Left renal cortex interstitium (tissue), 4 donors: Measurements from ENCODE around the gene RABGAP1. TPM values are rescaled to one million over a fixed set of nuclear protein-coding genes. Genes with fewer than 3 reads are reported as not detected.

Experiments used
- DNase-seq, 4 donors: peaks; one replicate each; pipeline ENCODE4 v3.0.0-alpha.2; 2013; ENCODE audit warnings: low read depth in 4 of 4, low spot score in 2 of 4, missing footprints in 1 of 4
- polyA plus RNA-seq, 4 donors: library from polyadenylated mRNA; unstranded; fragments of 120-200 nt; gene quantifications; one replicate each; pipeline ENCODE4 v1.2.1, GENCODE V29; 2013; ENCODE audit not compliant: insufficient read length in 4 of 4

Gene RABGAP1
- polyA plus RNA-seq, 4 donors, result 52.0 to 76.5 (median 61.5) TPM

DNA sequence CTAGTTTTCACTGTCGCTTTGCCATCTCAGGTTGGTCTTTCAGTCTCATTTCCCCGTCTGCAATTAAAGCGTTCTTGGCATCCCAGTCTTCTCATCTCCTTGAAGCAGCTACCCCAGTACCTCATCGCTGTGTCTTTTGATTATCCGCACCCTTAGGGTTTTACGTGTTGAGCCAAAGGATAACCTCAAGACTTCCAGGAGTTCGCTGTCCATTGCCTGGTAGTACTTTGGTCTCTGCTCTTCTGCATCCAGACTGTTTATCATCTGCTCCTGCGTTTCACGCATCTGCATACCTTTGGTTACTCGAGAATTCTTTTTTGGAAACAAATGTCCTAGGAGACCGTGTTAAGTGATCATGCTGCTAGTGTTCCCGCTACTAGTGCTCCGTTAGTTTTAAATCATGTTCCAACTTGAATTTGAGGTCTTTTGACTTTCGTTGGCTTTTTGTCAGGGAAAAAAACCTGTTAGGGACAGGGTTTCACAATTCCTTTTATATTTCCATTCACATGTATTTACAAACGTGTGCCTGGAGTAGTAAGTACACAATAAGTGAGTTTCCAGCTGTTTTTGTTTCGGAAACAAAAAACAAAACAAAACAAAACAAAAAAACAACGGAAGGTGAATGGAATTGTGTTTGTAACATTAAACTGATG lies 888 bp downstream of the RABGAP1 start:
- DNase-seq, result no peak

DNA sequence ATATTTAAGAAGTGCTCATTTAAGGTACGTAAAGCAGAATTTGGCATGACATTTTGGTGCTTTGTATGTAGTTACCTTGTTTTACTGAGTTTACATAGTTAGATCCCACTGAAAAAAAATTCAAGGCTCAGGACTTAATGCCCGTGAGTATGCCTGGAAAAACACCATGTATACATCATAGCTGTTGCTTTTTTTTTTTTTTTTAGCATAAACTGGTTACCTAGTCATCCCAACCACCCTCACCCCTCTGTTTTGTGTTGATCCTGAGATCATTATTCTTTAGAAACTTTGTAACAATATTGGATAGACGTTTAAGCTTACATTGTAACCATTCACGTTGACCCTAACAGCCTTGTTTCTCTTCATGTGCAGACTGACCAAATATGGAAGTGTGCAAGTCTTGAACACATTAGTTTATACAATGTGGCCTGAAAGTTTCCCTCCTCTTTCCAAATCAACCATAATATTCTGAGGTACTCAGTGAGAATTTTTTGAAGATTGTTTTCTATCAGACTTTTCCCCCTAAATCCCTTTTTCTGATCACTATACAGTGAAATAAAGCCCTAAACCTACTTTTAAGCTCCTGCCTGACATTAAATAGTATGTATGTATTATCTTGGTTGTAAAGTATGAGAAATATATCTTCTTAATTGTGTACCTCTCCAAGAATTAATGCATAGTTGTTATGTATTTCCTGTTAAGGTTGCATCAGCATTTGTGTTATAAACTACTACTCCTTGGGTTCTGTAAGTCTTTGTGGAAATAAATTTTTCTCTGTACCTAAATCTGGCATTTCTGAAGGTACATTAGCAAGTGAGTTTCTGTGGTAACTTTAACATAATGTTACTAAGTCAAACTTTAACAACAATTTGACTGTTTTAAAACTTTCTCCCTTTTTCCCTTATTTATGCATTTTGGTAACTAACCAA lies 4.4 kb downstream of the RABGAP1 start:
- DNase-seq, result no peak

DNA sequence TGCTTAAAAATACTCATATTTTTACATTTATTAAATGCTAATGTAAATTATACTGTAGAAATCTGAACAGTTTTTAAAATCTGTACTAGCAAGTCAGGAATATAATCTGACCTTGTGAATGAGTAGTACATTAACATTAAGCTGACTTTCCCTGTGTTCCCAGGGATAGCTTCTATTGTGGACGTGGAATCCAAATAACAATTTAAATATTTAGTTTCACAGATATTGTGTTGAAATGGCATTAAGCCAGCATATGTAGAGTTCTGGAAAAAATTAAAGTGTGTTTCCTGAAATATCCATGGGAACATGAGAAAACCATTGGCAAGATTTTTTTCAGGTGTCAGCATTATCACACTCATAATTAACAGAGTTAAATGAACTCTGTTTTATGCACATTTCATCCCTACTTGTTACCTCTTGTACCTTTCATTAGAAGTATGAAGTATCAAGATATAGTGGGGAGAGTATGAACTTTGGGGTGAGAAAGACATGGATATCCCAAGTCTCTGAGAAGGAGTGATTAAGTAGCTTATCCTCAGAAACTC lies 5.7 kb downstream of the RABGAP1 start:
- no peak for DNase-seq

DNA sequence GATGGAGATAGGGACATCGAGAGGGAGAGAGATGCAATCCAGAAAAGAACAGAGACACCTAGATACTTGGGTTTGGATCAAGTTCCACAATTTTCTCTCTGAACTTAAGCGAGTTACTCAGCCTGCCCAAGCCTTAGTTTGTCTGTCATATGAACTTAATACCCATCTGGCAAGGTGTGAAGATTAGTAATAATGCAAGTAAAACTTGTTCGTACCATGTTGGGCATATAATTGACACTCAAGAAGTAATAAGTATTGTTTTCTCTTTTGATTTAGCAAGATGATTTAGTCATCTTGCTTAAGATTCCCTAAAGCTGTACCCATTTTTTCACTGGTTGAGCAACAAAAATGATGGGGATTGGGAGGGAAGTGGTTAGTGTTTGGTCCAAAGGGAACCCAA lies 7.5 kb downstream of the RABGAP1 start:
- DNase-seq, result no peak

DNA sequence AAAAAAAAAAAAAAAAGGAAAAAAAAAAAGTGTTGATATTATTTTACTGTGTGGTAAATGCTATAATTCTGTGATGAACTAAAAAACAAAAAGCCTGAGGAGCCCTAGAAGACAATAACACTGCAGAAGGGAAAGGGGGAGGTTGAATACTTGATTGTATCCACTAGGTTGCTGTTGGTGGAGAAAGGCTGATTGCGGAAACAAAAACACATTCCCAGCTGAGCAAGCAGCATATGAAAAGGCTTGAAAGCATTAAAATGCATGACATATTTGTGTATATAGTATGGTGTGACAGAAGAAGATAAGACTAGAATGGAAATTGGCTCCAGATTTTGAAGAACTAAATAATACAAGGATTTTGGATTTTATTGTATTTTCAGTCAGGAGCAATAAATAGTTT lies 8.9 kb downstream of the RABGAP1 start:
- no peak for DNase-seq

DNA sequence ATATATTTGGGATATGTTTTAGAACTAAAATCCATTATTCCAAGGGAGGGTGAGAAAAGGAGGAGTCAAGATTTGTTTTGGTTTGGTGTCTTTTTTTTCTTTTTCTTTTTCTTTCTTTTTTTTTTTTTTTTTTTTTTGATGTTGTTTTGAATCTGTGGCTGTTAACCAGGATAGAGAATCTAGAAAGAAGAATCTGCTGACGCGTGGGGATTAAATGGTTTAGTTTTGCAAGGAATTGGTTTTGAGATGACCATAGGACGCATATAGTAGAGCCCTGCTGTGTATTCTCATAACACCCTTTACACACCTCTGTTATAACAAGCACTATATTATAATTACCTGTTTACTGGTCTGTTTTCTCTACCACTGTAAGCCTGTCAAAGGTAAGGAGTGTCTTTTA lies 9.4 kb downstream of the RABGAP1 start:
- no peak for DNase-seq

DNA sequence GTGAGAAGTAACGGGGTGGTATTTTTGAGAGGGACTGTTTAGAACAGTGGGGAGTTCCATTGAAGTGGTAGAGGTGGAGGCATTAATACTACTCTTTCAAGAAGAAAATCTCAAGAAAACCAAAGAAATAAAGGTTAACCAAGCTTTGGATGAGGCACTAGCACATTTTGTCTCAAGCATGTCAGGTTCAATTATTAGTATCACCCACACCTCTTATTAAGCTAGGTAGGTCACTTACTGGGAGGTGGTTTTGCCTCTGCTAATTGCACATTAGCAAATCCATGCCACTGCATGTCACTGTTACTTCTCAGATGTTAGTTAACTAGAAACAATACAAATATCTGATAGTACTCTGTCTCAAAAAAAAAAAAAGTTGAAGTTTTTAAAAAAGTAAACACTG lies 10.2 kb downstream of the RABGAP1 start:
- DNase-seq, result no peak

DNA sequence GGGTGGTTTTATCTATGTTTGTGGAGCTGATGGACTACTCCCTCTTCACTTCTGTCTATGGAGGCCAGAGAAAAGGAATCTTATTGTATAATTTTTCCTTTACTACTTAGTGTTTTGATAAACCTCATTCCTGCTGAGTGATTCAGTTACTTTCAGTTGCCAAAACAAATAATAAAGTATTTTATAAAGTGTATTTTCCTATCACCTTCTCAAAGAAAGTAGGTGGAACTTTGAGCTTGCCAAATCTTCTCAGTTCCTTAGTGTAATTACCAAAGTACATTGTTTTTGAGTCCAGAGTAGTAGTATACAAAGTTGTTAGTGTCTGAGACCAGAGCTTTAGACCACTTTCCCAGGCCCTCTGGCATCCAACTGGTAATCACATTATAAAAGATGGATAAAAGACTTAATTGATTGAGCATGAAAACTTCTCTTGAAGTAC lies 13.5 kb downstream of the RABGAP1 start:
- DNase-seq, result no peak

DNA sequence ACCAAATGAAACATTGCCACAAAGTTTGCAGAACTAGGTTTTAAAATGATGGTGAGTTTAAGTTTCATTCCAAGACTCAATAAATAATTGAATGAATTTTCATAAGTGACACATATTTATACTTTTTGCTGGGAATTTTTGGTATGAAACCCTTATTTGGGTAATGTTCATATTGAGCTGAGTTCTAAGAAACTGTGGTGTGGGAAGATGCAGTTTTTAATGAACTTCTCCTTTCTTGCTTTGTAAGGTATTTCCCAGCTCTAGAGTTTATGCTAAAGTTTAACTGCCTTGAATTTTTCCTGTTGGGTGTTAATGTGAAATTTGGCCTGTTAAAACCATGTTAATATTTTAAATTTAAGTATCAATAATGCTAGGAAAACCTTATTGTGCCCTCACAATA lies 15.1 kb downstream of the RABGAP1 start:
- DNase-seq, result no peak

DNA sequence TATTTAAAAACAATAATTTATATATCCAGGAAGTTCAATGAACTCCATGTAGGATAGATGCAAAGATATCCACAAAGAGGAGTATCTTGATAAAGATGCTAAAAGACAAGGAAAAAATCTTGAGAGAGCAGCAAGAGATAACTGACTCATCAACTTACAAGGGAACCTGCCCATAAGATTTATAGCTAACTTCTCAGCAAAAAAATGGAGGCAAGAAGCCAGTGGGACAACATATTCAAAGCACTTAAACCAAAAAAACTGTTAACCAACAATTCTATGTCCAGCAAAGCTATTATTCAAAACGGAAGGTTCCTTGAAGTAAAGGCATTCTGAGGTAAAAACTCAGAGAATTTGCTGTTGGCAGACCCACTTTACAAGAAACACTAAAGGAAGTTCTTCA lies 20.3 kb downstream of the RABGAP1 start:
- no peak for DNase-seq

DNA sequence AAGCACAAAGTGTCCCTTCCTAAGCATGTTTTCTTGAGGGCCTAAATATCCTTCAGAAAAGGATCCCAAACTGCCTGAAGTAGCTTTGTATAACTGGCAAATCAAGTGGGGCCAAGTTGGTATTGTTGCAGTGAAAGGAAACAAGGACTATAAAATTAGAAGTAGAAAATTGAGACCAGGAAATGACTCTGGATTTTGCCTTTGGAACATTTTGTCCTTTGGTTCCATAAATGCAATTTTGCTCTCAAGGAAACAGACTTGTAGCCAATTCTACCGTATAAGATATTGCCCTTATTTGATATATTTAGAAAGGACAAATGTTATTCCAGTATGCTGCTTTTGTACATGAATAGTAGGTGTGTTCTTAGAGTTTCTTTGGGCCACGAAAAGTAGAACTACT lies 34.4 kb downstream of the RABGAP1 start:
- DNase-seq, result no peak

DNA sequence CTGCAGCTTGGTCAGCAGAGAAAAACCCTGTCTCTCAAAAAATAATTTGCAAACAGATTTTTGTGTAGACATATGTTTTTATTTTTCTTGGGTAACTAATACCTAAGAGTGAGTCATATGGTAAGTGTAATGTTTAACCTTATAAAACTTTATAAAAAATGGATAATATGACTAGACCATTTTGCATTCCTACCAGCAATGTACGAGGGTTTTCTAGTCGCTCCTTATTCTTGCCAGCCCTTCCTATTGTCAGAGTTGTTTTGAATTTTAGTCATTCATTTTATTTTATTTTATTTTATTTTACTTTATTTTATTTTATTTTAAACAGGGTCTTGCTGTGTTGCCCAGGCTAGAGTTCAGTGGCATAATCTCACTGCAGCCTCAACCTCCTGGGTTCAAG lies 37.8 kb downstream of the RABGAP1 start:
- no peak for DNase-seq

DNA sequence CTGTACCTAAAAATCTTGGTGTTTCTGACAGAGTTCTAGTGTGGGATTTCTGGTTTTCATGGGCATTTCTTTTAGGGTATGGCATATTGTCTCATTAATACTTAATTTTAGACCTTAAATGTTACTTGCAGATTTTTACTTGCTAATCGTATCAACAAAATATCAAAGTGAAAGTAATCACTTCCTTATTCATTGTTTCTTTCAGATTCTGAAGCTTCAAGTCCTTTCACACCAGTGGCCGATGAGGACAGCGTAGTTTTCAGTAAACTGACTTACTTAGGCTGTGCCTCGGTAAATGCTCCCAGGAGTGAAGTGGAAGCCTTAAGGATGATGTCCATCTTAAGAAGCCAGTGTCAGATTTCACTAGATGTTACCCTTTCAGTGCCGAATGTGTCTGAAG lies 45.2 kb downstream of the RABGAP1 start:
- DNase-seq, result no peak

DNA sequence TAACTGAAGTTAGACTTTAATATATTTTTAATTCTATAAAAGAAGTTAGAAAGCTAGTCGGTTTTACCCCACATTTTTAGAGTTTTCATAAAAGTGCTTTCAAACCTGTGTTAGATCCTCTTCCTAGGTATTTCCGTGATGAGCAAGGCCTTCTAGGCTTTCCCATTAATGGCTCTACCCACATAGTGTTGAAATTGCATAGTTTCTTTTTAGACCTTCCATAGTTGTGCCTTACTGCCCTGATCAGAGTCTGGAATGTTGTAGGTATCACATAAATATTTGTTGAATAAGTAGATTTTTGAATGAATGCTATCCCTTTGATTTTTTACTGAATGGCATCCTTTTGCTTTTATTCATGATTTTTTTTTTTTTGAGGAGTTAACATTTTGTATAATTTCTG lies 47.3 kb downstream of the RABGAP1 start:
- no peak for DNase-seq

DNA sequence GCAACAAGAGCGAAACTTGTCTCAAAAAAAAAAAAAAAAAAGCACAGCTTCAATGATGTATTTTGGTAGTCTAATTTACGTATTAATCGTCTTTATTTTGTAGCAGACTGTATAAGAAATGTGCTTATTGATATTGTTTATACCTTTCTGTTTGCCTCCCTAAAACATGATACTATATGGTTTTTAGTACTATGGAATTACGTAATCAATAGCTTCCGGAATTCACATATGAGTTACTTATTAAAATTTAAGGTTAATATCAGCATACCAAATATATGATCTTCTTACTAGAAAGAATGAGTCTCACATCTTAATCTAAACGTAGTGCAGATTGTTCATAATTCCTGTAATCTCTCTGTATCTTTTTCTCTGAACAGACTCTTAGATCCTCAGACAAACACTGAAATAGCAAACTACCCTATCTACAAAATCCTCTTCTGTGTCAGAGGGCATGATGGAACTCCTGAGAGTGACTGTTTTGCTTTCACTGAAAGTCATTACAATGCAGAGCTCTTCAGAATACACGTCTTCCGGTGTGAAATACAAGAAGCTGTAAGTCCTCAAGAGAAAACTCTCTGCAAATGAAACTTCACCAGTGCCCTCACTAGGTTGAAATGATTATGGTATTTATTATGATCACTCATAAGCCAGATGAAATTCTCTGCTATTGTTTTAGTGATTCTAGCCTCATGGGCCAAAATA lies 48.3 kb downstream of the RABGAP1 start:
- no peak for DNase-seq

DNA sequence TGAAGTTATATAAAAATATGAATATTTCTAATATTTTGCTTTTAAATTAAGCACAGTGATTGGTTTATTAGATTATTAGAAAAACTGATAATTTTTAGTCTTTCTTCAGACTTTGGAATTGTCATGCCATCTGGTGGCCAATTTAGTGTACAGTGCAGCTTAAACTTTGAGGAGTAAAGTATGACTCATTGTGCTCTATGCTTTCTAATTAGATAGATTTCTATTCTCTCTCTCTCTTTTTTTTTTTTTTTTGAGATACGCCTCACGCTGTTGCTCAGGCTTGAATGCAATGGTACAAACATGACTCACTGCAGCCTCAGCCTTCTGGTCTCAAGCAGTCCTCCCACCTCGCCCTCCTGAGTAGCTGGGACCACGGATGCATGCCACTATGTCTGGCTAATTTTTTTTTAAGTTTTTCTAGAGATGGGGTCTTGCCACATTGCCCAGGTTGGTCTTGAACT lies 50.6 kb downstream of the RABGAP1 start:
- DNase-seq, result peak in 1 of 4 donors; percentile 16

DNA sequence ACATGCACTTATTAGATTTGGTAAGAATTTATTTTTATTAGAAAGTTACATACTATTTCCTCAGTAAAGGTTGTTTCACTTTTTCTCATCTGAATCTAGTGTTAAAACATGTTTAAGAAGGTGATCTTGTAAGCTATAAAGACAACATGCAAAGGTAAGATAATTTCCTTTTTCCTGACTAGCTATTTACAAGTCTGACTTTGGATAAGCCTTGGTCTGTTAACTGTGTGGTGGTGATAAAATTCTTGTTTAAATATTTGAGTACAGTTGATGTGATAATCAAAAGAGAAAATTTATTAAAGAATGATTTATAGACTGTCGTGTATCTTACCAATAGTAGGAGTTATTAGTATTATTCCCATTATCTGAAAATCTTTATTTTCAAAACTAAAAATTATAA lies 55.8 kb downstream of the RABGAP1 start:
- no peak for DNase-seq

DNA sequence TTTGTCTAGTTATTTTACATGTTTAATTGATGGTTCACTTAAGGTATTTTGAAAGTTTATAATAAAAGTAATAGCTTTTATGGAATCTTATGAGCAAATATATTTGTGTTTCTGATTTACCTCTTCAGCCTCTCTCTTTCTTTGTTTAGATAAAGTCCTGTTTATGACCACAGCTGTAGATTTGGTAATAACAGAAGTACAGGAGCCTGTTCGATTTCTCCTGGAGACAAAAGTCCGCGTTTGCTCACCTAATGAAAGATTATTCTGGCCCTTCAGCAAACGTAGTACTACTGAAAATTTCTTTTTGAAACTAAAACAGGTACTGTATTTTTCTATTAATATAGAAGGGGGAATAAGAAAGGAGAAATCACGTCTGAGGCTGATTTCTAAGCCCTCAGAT lies 57.6 kb downstream of the RABGAP1 start:
- DNase-seq, result no peak

DNA sequence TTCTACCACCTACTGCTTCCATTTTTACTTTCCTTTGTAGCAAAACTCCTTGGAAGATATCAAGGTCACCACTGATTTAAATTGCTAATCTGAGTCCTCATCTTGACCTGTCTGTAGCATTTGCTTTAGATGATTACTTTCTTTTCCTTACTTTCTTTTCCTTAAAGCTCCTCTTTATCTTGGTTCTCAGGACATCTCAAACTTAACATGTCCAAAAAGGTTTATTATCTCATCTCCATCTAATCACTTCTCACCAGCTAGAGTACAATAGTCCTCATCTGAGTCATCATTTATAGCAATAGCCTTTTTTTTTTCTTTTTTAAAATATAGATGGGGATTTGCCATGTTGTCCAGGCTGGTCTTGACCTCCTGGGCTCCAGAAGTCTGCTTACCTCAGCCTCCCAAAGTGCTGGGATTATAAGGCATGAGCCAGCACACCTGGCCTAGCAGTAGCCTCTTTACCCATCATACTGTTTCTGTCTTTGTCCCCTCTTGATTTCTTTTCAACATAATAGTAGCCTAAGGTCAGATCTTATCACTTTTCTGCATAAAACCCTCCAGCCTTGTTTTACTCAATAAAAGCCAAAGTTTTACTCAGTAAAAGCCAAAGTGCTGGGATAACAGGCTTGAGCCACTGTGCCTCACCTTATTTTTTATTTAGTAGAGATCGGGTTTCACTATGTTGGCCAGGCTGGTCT lies 59.7 kb downstream of the RABGAP1 start:
- no peak for DNase-seq

DNA sequence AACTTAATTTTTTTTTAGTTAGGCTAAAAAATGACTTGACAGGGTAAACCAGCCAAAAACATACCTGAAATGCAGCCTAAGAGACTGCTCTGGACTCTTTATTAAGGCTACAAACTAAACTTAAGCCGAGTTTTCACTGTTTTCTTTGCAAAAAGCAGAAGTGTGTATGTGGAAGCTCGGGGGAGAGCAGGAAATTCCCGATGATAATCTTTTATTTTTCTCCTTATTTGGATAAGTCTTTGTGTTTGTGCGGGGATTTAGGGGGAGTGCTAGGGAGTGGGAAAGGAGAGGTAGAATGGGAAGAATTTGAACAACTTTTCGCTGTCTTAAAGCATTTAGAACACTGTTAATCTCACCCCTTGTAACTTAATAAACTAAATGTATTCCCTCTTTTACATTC lies 61.9 kb downstream of the RABGAP1 start:
- peak in 2 of 4 donors; percentile 7 to 23 for DNase-seq
